Choroid plexus epithelial cell (primary cell): ENCODE data around the gene TFEB.

Experiments
- DNase-seq: peaks from one replicate; pipeline ENCODE4 v3.0.0-alpha.2; 2010; ENCODE audit warnings: low read depth
- H3K4me3 ChIP-seq: 2 replicates; pipeline ENCODE4 v1.5.1; 2011; ENCODE audit warnings: low read depth, mild to moderate bottlenecking, control low read depth, low read length, moderate library complexity
- TF ChIP-seq, protein P1 (sequence below): conservative IDR thresholded peaks from 2 replicates; pipeline ENCODE4 v1.5.1; 2011; ENCODE audit warnings: low read depth, mild to moderate bottlenecking, control low read depth, inconsistent platforms, low read length, moderate library complexity

The TFEB gene

DNA sequence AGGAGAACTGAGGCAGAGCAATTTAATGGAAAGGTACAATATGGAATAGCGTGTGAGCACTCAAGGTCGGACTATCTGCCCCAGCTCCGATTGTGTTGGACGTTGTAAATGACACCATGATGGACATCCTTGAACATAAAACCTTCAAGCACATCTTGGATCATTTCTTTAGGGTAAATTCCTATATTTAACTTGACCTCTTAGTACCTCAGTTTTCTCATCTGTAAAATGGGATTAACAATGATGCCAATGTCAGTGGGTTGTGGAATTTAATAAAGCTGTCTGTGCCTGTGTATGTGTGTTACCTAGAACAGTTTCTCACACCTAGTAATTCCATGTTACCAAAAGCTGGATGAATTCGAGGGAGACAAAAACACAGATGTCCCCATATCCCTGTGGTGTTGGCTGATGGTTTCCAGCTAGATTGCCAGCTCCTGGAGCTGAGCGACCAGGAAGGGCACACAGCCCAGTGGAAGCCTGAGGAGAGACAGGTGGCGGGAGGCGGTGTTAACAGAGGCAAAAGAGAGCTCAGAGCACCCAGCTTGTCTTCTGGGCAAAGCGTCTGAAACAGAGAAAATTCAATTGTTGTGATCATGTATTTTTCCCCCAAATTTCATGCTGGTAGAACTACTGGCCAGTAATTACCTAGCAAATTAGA, 64.6 kb downstream of the TFEB start:
- TF ChIP-seq, protein P1, sequence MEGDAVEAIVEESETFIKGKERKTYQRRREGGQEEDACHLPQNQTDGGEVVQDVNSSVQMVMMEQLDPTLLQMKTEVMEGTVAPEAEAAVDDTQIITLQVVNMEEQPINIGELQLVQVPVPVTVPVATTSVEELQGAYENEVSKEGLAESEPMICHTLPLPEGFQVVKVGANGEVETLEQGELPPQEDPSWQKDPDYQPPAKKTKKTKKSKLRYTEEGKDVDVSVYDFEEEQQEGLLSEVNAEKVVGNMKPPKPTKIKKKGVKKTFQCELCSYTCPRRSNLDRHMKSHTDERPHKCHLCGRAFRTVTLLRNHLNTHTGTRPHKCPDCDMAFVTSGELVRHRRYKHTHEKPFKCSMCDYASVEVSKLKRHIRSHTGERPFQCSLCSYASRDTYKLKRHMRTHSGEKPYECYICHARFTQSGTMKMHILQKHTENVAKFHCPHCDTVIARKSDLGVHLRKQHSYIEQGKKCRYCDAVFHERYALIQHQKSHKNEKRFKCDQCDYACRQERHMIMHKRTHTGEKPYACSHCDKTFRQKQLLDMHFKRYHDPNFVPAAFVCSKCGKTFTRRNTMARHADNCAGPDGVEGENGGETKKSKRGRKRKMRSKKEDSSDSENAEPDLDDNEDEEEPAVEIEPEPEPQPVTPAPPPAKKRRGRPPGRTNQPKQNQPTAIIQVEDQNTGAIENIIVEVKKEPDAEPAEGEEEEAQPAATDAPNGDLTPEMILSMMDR = no peak
- H3K4me3 ChIP-seq = no peak overlapping the region
- DNase-seq = no peak

DNA sequence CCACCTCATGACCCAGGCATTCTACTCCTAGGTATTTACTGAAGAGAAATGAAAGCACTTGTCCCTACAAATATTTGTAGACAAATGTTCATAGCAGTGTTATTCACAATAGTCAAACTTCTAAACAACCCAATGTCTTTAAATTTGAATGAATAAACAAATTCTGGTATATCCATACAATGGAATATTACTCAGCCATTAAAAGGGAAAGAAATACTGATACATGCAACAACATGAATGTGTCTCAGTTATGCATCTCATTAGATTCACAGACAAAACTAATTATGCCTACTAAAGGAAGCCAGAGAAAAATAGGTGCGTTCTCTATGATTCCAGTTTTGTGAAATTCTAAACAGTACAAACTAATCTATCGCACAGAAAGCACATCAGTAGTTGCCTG, 66.4 kb downstream of the TFEB start:
- H3K4me3 ChIP-seq = no peak overlapping the region
- no peak for DNase-seq
- TF ChIP-seq, protein P1 = no peak

DNA sequence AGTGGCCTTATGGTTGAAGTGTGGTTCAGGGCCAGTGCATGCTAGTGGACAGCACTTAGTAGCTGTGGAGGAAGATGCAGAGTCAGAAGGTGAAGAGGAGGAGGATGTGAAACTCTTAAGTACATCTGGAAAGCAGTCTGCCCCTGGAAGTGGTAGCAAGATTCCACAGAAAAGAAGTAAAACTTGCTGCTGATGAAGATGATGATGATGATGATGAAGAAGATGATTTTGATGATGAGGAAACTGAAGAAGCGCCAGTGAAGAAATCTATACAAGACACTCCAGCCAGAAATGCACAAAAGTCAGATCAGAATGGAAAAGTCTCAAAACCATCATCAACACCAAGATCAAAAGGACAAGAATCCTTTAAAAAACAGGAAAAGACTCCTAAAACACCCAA, 68.2 kb downstream of the TFEB start:
- H3K4me3 ChIP-seq = no peak overlapping the region
- no peak for DNase-seq
- TF ChIP-seq, protein P1 = no peak

DNA sequence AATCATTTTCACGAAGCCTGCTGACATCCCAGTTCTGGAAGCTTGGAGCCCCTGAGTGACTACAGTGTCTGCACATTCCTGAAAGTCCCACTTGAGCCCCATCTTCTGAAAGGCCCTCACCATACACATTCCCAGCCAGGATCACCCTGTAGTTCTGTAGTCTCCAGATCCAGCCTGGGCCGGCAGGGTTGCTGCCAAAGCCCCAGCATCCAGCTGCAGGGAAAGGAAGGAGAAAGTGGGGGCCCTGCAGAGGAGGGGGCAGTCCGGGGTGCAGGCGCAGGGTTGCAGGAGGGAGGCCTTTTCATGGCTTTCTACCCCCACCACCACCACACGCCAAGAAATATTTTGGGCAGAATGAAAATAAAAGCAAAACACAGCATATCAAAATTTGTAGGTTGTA, 71.1 kb downstream of the TFEB start:
- TF ChIP-seq, protein P1 = no peak
- DNase-seq = no peak
- no peak overlapping the region for H3K4me3 ChIP-seq

DNA sequence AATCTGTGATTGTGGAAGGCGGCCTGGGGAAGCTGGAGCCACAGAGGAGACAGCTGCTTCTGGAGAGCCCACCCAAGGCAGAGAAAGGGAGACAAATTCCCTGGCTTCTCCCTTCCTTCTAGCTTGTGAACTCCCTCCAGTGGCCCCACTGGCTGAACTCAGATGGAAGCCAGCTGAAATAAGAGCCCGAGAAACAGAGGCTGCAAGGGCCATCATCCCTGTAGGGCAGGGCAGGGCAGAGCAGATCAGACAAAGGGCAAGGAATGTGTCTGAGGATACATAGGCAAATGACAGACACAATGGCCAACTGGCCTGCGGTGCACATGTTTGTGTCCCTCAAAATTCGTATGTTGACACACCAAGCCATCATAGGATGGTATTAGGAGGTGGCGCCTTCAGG, 71.8 kb downstream of the TFEB start:
- H3K4me3 ChIP-seq = no peak overlapping the region
- TF ChIP-seq, protein P1 = peak; percentile 11
- DNase-seq = no peak

DNA sequence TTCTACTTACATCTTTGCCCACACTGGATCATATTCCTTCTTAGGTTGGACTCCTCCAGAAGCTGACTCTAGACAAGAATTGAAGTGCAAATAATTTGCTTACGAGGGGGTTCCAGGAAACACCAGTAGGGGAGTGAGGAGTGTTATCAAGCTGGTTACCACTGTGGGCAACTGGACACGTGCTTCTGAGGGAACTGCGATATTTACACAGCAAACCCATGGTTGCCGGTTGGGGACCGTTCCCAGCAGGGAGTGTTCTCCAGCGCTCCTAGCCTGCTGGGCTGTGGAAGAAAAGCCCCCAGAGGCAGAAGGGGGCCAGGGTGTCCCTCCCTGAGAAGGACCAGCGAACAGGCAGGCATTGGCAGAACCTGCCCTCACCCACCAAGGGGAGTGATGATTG, 75.5 kb downstream of the TFEB start:
- TF ChIP-seq, protein P1 = no peak
- no peak overlapping the region for H3K4me3 ChIP-seq
- DNase-seq = no peak

DNA sequence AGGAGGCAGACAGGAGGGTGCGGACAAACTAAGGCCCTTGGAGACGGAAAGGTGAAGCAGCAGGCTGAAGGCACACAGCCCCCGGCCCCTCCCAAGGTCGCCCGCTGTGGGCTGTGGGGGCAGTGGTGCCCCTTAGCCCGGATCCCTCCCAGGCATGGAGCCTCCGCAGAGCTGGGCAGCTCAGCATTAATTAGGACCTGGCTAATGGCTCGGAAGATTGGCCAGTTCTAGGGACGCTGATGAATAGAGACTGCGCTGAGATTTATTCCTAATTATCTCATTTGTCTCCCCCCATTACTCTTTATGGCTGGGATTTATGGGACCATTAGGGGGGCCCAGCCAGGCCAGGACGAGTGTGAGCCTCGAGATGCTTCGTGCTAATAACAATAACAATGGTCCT, 76.8 kb downstream of the TFEB start:
- H3K4me3 ChIP-seq = no peak overlapping the region
- TF ChIP-seq, protein P1 = no peak
- DNase-seq = no peak
